Sigmoid colon (tissue), 7 donors: ENCODE results near the gene LINGO4. TPM values are rescaled to one million over a fixed set of nuclear protein-coding genes. Genes with fewer than 3 reads are reported as not detected.

Experiments used
- DNase-seq: peaks from one replicate; pipeline ENCODE4 v3.0.0-alpha.2; 2019
- H3K27ac ChIP-seq, 4 donors: fragments of 200-600 bp; sonication (generic); one replicate each; pipeline ENCODE4 v1.5.1; 2016 to 2019; ENCODE audit warnings: mild to moderate bottlenecking in 1 of 4
- H3K27me3 ChIP-seq, 3 donors: fragments of 200-600 bp; sonication (generic); one replicate each; pipeline ENCODE4 v1.5.1; 2019; ENCODE audit warnings: mild to moderate bottlenecking in 1 of 3
- H3K36me3 ChIP-seq, 4 donors: fragments of 200-600 bp; sonication (generic); one replicate each; pipeline ENCODE4 v1.5.1; 2016 to 2019
- H3K4me1 ChIP-seq, 4 donors: fragments of 200-600 bp; sonication (generic); one replicate each; pipeline ENCODE4 v1.5.1; 2017 to 2019
- H3K4me3 ChIP-seq, 4 donors: fragments of 200-600 bp; sonication (generic); one replicate each; pipeline ENCODE4 v1.5.1; 2017 to 2019; ENCODE audit warnings: mild to moderate bottlenecking in 2 of 4, moderate library complexity in 1 of 4
- H3K9me3 ChIP-seq, 4 donors: fragments of 200-600 bp in 3 of 4; sonication (generic) in 3 of 4; one replicate each; pipeline versions ENCODE4 v1.5.1 to v1.6.1; 2013 to 2019
- EP300 ChIP-seq, 4 donors: sonication (generic); formaldehyde crosslinking; IDR thresholded peaks; one replicate each; pipeline ENCODE4 v1.6.1; 2017; ENCODE audit warnings: antibody characterized with exemption in 4 of 4
- POLR2A ChIP-seq, 2 donors: fragments of 450-650 bp; IDR thresholded peaks; one replicate each; pipeline ENCODE4 v1.6.1; 2016; ENCODE audit warnings: antibody characterized with exemption in 2 of 2, mild to moderate bottlenecking in 2 of 2, moderate library complexity in 2 of 2
- POLR2AphosphoS5 ChIP-seq, 4 donors: sonication (generic); formaldehyde crosslinking; IDR thresholded peaks; one replicate each; pipeline ENCODE4 v1.6.1; 2017; ENCODE audit warnings: antibody characterized with exemption in 4 of 4
- WGBS, 2 donors: extraction: QIAGEN DNeasy Blood & Tissue Kit; methylation state at CpG; one replicate each; pipeline ENCODE4 v1.1.7; 2013; 5-methylcytosine and 5-hydroxymethylcytosine counted together
- intact Hi-C: fragments of 100-400 bp; cut with DNase I; formaldehyde crosslinking; loops from one replicate; pipeline ENCODE4 v1.15.1; 2023
- polyA plus RNA-seq, 3 donors: library from polyadenylated mRNA; stranded (reverse); fragments of 200-250 nt; gene quantifications; one replicate each; pipeline ENCODE4 v1.2.3, GENCODE V29; 2013
- total RNA-seq, 4 donors: library from RNA; depleted of rRNA; stranded (reverse); fragments of >200 nt; gene quantifications; one replicate each; pipeline ENCODE4 v1.1.0, GENCODE V29; 2016
- TF ChIP-seq, protein P1 (sequence below), 4 experiments: fragments of 450-650 bp in 3 of 4; fragments of 200-600 bp in 1 of 4; IDR thresholded peaks; one replicate each; pipeline ENCODE4 v1.5.1; 2016 to 2019; ENCODE audit warnings: antibody characterized with exemption in 4 of 4, mild to moderate bottlenecking in 3 of 4, moderate library complexity in 2 of 4
- donor health status: healthy with polysubstance abuse.
- donor health status: Bipolar disorder and iron deficiency.
- donor health status: healthy.

Gene LINGO4
- total and polyA plus RNA-seq, 7 donors, result 0.13 to 0.16 TPM; not detected in 5

DNA sequence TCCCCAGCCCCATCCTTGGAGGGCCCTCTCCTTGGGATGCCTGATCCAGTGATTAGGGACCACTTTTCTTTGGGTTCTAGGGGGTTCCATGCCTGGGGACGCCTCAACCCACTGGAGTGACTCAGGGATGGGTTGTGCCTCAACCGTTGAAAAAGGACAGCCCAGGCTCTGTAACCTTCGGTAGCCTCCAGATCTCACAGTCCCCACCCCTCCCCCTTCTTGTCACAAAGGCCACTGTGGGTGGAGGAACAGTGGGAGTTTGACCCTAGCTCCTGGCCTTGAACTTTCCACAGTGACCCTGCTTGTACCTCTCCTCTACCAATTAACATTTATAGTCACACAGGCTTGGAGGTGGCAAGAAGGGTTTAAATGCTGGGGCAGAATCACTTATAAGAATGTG, 29.0 kb upstream of the LINGO4 start:
- H3K36me3 ChIP-seq, result no peaks in the 10 kb centered on the region
- H3K4me3 ChIP-seq, result no peak overlapping the region
- DNase-seq, result no peak
- H3K27me3 ChIP-seq, result peaks cover 19 to 80% (median 30%) of the 10 kb centered on the region in 3 donors
- H3K4me1 ChIP-seq, result peaks cover 0 to 22% (median 20%) of the 10 kb centered on the region in 4 donors
- no peak overlapping the region for H3K27ac ChIP-seq
- intact Hi-C loops, result no loop called here
- H3K9me3 ChIP-seq, result no peaks in the 10 kb centered on the region
- TF ChIP-seq, protein P1, sequence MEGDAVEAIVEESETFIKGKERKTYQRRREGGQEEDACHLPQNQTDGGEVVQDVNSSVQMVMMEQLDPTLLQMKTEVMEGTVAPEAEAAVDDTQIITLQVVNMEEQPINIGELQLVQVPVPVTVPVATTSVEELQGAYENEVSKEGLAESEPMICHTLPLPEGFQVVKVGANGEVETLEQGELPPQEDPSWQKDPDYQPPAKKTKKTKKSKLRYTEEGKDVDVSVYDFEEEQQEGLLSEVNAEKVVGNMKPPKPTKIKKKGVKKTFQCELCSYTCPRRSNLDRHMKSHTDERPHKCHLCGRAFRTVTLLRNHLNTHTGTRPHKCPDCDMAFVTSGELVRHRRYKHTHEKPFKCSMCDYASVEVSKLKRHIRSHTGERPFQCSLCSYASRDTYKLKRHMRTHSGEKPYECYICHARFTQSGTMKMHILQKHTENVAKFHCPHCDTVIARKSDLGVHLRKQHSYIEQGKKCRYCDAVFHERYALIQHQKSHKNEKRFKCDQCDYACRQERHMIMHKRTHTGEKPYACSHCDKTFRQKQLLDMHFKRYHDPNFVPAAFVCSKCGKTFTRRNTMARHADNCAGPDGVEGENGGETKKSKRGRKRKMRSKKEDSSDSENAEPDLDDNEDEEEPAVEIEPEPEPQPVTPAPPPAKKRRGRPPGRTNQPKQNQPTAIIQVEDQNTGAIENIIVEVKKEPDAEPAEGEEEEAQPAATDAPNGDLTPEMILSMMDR (IDR thresholded peaks at IDR 0.05), result no peak
- TF ChIP-seq POLR2A (IDR thresholded peaks at IDR 0.05), result no peak
- no peak for TF ChIP-seq POLR2AphosphoS5 (IDR thresholded peaks at IDR 0.05)
- TF ChIP-seq EP300 (IDR thresholded peaks at IDR 0.05), result no peak
- 42 to 70% methylated on average over 3 of the region's 3 CpGs for WGBS, 2 donors

DNA sequence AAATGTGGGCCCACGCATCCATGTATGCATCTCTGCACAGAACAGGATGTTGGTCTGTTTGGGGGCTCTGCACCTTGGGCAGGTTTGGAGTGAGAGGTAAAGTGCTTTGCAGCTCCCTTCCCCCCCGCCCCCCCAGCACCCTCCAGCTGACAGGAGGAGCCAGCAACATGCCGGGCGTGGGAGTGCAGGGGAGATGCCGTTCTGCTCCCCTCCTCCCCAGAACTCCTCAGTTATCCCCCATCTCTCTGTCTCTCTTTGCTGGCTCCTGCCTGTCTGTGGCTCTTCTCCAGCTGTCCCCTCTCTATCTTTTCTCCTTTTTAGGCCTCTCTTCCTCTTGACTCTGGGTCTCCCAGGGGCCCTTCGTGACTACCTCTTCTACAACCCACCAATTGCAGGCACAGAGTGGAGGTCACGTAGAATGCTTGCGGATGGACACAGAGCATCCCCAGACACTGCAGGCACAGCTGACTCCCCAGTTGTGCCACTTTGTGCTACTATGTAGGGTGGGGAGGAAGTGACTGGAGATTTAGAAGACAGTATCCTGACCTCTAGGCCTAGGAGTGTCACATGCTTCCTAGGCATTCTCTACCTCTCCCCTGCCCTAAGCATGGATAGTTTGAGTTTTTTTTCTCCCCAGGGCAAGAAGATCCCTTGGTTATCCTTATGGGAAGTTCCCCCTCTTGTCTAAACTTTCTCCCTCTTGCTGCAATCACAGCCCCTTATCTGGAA, 28.1 kb upstream of the LINGO4 start:
- peaks cover 0 to 19% (median 15%) of the 10 kb centered on the region in 4 donors for H3K4me1 ChIP-seq
- H3K27ac ChIP-seq, result no peak overlapping the region
- intact Hi-C loops, result no loop called here

DNA sequence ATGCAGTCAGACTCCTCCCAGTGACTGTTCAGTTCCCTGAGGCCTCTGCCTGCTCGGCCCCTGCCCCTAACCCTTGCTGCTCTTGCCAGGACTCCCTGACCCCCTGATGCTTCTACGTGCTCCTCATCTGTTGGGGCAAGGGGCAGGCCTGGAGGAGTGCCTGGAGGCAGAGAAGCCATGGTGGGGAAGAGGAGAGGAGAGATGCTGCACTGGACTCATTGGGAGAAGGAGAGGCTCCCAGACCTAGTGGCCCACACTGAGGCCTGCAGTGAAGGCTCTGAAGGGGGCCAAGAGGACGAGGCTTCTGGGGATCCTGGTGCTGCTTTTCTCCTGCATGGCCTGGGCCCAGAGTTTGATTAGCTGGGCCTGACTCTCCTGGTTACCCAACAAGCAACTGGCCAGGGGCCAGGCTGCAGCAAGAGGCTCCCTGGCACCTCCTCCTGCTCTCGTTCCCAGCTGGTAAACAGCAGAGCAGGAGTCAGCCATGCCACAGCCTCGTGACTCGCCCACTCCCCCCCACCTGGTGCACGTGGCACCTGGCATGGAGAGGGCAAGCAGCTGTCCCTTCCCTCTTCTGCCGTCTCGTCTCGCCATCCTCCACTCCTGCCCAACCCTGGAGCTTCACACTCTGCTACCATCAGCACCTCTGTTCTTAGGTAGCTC, 27.2 kb upstream of the LINGO4 start:
- H3K27me3 ChIP-seq, result peaks cover 1 to 72% (median 12%) of the 10 kb centered on the region in 3 donors
- no peaks in the 10 kb centered on the region for H3K36me3 ChIP-seq
- no peak overlapping the region for H3K27ac ChIP-seq
- TF ChIP-seq POLR2A (IDR thresholded peaks at IDR 0.05) (no peak), POLR2AphosphoS5 (IDR thresholded peaks at IDR 0.05) (no peak), EP300 (IDR thresholded peaks at IDR 0.05) (no peak)
- TF ChIP-seq, protein P1 (IDR thresholded peaks at IDR 0.05), result no peak
- intact Hi-C loops, result no loop called here
- 14 to 54% methylated on average over 10 of the region's 10 CpGs for WGBS, 2 donors
- no peak overlapping the region for H3K4me3 ChIP-seq
- no peaks in the 10 kb centered on the region for H3K9me3 ChIP-seq
- H3K4me1 ChIP-seq, result peaks cover 0 to 10% (median 8%) of the 10 kb centered on the region in 4 donors
- peak; percentile 86 for DNase-seq

More for the DNA sequence above, 28.1 kb upstream of the LINGO4 start:
- TF ChIP-seq, protein P1 (IDR thresholded peaks at IDR 0.05), result no peak
- TF ChIP-seq POLR2AphosphoS5 (IDR thresholded peaks at IDR 0.05) (no peak), EP300 (IDR thresholded peaks at IDR 0.05) (no peak), POLR2A (IDR thresholded peaks at IDR 0.05) (no peak)
- Histone ChIP-seq H3K36me3 (no peaks in the 10 kb centered on the region), H3K27me3 (peaks cover 10 to 74% (median 21%) of the 10 kb centered on the region in 3 donors), H3K9me3 (no peaks in the 10 kb centered on the region), H3K4me3 (no peak overlapping the region)
- WGBS, 2 donors, result 61 to 77% methylated on average over 8 of the region's 8 CpGs
- DNase-seq, result no peak

DNA sequence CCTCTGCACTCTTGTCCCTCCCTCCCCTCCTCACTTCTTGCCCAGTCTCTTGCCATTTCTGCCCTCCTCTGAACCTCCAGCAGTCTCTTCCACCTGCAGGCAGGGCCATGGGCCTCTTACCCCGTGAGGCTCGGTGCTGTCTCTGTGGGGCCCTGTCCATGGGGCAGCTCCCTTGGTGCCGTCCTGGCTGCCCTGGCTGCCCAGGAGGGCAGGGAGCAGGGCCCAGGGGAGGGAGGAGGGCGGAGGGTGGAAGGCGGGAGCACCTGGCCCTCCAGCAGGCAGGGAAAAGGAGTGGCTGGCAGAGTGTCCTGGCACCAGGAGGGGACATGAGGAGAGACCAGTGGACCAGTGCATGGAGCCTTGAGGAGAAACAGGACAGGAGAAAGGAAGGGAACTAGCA, 26.4 kb upstream of the LINGO4 start, which contains the start of gene RORC:
RORC (minus strand) TSS at position 198 of the 400 bp plus-strand sequence; CDS start at position 160, 38 bp downstream.
- Histone ChIP-seq H3K27ac (peak within 1 kb of the TSS in 1 of 4 donors; percentile 6), H3K27me3 (peaks cover 0 to 68% (median 5%) of the 10 kb centered on the region in 3 donors), H3K9me3 (no peaks in the 10 kb centered on the region), H3K4me3 (peak within 1 kb of the TSS in 1 of 4 donors; percentile 11), H3K36me3 (no peaks in the 10 kb centered on the region), H3K4me1 (peaks cover 0 to 10% (median 8%) of the 10 kb centered on the region in 4 donors)
- intact Hi-C loops, result no loop called here
- DNase-seq, result no peak
- WGBS, 2 donors, result 17 to 61% methylated on average over 5 of the region's 5 CpGs
- TF ChIP-seq POLR2AphosphoS5 (IDR thresholded peaks at IDR 0.05), result no peak
- TF ChIP-seq EP300 (IDR thresholded peaks at IDR 0.05), result no peak
- TF ChIP-seq, protein P1 (IDR thresholded peaks at IDR 0.05), result no peak
- peak in 1 of 2 donors; percentile 70 for TF ChIP-seq POLR2A (IDR thresholded peaks at IDR 0.05)
